ENCODE data around the gene TTC33. TPM values are rescaled to one million over a fixed set of nuclear protein-coding genes. Genes with fewer than 3 reads are reported as not detected.
A peak's percentile ranks its signal among the peaks of the same experiment; 100 is the strongest.

TTC33 gene
- polyA plus RNA-seq, 1 of the 3 experiments (the other 2 are of a cell fraction) = 2.2 TPM

GRCh38 chr5:40755093-40755406, 711 bp downstream of the TTC33 start:
- H3K4me2 ChIP-seq = peak overlapping the region; percentile 84
- POLR2A ChIA-PET = interaction anchor here (0.9 kb wide), 1 partner anchor 81 kb away, joined by 3 read pairs; no protein-coding TSS in a partner anchor
- peaks cover 4 to 11% of the 10 kb centered on the region in 2 experiments for H3K36me3 ChIP-seq (replicated peaks in 1 of 2; ENCODE audit: control insufficient read depth in 1 of 2, insufficient read depth in 2 of 2, low read length in 1 of 2)
- peak overlapping the region; percentile 97 for H3K4me3 ChIP-seq (ENCODE audit: low read depth in 2 of 2, low read length in 1 of 2)
- H3K4me1 ChIP-seq (ENCODE audit: control insufficient read depth in 1 of 2, insufficient read depth in 2 of 2, low read depth in 1 of 2, low read length in 1 of 2) = peaks cover 0 to 6% of the 10 kb centered on the region in 2 experiments; a peak in 2 of 4 replicates
- no peaks in the 10 kb centered on the region for H4K20me1 ChIP-seq (ENCODE audit: insufficient read depth)
- WGBS (ENCODE audit: low lambda C conversion rate) = 1% methylated on average over 11 of the region's 11 CpGs
- CTCF ChIA-PET = interaction anchor here (0.8 to 1.9 kb wide), 10 partner anchors 8 to 76 kb away, joined by 3 to 8 read pairs (median 4); partner anchors contain the start of gene PRKAA1
- H2AFZ ChIP-seq (ENCODE audit: low read depth) = peak overlapping the region; percentile 81
- peaks cover 37% of the 10 kb centered on the region for H3K79me2 ChIP-seq (ENCODE audit: insufficient read depth)
- no peaks in the 10 kb centered on the region for H3K27me3 ChIP-seq (ENCODE audit: insufficient read depth)
- H3K9me3 ChIP-seq = no peaks in the 10 kb centered on the region
- H3F3A ChIP-seq (replicated peaks; ENCODE audit: insufficient read depth) = peaks cover 21% of the 10 kb centered on the region
- peak overlapping the region; percentile 82 to 90 for H3K27ac ChIP-seq (ENCODE audit: low read depth in 2 of 2, low read length in 1 of 2)
- peak; percentile 74 for DNase-seq
- H3K9me2 ChIP-seq = no peaks in the 10 kb centered on the region
- H3K9ac ChIP-seq = peak overlapping the region; percentile 90
- TF ChIP-seq MEF2A (IDR thresholded peaks at IDR 0.05; ENCODE audit: borderline replicate concordance, low read depth) = no peak
- TF ChIP-seq, protein P1, sequence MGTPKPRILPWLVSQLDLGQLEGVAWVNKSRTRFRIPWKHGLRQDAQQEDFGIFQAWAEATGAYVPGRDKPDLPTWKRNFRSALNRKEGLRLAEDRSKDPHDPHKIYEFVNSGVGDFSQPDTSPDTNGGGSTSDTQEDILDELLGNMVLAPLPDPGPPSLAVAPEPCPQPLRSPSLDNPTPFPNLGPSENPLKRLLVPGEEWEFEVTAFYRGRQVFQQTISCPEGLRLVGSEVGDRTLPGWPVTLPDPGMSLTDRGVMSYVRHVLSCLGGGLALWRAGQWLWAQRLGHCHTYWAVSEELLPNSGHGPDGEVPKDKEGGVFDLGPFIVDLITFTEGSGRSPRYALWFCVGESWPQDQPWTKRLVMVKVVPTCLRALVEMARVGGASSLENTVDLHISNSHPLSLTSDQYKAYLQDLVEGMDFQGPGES (IDR thresholded peaks at IDR 0.05; ENCODE audit: low read depth, low read length) = no peak
- no peak for TF ChIP-seq RXRA (IDR thresholded peaks at IDR 0.05; ENCODE audit: borderline replicate concordance, low read depth)
- TF ChIP-seq, protein P2, sequence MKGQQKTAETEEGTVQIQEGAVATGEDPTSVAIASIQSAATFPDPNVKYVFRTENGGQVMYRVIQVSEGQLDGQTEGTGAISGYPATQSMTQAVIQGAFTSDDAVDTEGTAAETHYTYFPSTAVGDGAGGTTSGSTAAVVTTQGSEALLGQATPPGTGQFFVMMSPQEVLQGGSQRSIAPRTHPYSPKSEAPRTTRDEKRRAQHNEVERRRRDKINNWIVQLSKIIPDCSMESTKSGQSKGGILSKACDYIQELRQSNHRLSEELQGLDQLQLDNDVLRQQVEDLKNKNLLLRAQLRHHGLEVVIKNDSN (IDR thresholded peaks at IDR 0.05; ENCODE audit: borderline replicate concordance, low read depth) = no peak
- TF ChIP-seq EZH2phosphoT487 (IDR thresholded peaks at IDR 0.05; ENCODE audit: borderline replicate concordance, low read depth) = no peak
- no peak for TF ChIP-seq NRF1 (IDR thresholded peaks at IDR 0.05; ENCODE audit: low read depth, low read length)
- no peak for TF ChIP-seq YY1 (IDR thresholded peaks at IDR 0.05; ENCODE audit: low read depth)
- TF ChIP-seq NFIC (IDR thresholded peaks at IDR 0.05; ENCODE audit: borderline replicate concordance) = no peak
- TF ChIP-seq, protein P3, sequence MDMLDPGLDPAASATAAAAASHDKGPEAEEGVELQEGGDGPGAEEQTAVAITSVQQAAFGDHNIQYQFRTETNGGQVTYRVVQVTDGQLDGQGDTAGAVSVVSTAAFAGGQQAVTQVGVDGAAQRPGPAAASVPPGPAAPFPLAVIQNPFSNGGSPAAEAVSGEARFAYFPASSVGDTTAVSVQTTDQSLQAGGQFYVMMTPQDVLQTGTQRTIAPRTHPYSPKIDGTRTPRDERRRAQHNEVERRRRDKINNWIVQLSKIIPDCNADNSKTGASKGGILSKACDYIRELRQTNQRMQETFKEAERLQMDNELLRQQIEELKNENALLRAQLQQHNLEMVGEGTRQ (IDR thresholded peaks at IDR 0.05; ENCODE audit: borderline replicate concordance, low read depth, low read length) = no peak
- TF ChIP-seq RAD21 (IDR thresholded peaks at IDR 0.05; ENCODE audit: low read length) = peak; percentile 70
- no peak for TF ChIP-seq FOXJ3 (CRISPR knock-in tag; IDR thresholded peaks at IDR 0.05)
- TF ChIP-seq GABPA (IDR thresholded peaks at IDR 0.05; ENCODE audit: low read depth) = no peak
- 0 out of 2 replicates have a peak, but pooled peaks have one; percentile 21 for TF ChIP-seq TAF1 (IDR thresholded peaks at IDR 0.05; ENCODE audit: borderline replicate concordance, low read depth, low read length)
- TF ChIP-seq SMC3 (IDR thresholded peaks at IDR 0.05; ENCODE audit: low read depth, low read length) = 0 out of 2 replicates have a peak, but pooled peaks have one; percentile 14
- TF ChIP-seq FOSL2 (IDR thresholded peaks at IDR 0.05; ENCODE audit: borderline replicate concordance, low read depth) = no peak
- no peak for TF ChIP-seq ZBTB33 (IDR thresholded peaks at IDR 0.05; ENCODE audit: borderline replicate concordance, low read depth)
- TF ChIP-seq, protein P4, sequence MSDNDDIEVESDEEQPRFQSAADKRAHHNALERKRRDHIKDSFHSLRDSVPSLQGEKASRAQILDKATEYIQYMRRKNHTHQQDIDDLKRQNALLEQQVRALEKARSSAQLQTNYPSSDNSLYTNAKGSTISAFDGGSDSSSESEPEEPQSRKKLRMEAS (IDR thresholded peaks at IDR 0.05; ENCODE audit: low read depth) = peak; percentile 55; the same call in 1 of the 2 replicates
- peak; percentile 77 for TF ChIP-seq CTCF (IDR thresholded peaks at IDR 0.05)
- no peak for TF ChIP-seq RFX5 (IDR thresholded peaks at IDR 0.05; ENCODE audit: low read length)
- TF ChIP-seq MXI1 (IDR thresholded peaks at IDR 0.05; ENCODE audit: low read depth, low read length) = peak; percentile 67; the same call in 1 of the 2 replicates
- TF ChIP-seq SIN3A (IDR thresholded peaks at IDR 0.05; ENCODE audit: borderline replicate concordance, low read depth, low read length) = no peak; the same call in 1 of the 2 replicates
- TF ChIP-seq EP300 (IDR thresholded peaks at IDR 0.05; ENCODE audit: borderline replicate concordance in 1 of 2, low read depth in 1 of 2, low read length in 1 of 2) = no peak
- no peak for TF ChIP-seq TEAD4 (IDR thresholded peaks at IDR 0.05; ENCODE audit: borderline replicate concordance, insufficient read depth)
- TF ChIP-seq CHD2 (IDR thresholded peaks at IDR 0.05; ENCODE audit: low read length, partially characterized antibody) = peak; percentile 35
- TF ChIP-seq TCF12 (IDR thresholded peaks at IDR 0.05) = no peak
- no peak for TF ChIP-seq FOXM1 (IDR thresholded peaks at IDR 0.05; ENCODE audit: low read depth)
- no peak for TF ChIP-seq POLR2AphosphoS5 (IDR thresholded peaks at IDR 0.05; ENCODE audit: low read depth, low read length)
- no peak for TF ChIP-seq ELF1 (IDR thresholded peaks at IDR 0.05)

All from SK-N-SH (cell line).